Measurements from ENCODE around the gene BRI3. TPM values are rescaled to one million over a fixed set of nuclear protein-coding genes. Genes with fewer than 3 reads are reported as not detected.

BRI3 gene
- total RNA-seq, 1 donor from 2014 or later, result 344 TPM

DNA sequence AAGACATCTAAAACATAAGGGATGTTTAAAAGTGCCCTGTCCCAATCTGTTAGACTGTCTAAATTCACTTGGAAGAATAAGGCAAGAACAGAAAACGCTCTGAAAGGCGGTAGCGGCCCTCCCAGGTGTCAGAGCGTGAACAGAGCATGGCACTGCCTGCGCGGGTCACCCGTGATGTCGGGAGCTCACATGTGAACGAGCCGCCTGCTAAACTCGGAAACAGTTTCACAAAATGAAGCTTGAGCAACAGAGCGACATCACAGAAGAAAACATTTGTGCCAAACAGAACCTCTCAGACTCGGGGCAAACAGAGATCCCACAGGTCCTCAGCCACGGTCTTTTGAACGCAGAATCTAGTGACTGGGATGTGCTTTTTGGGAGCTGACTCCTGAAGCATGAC lies 12.8 kb downstream of the BRI3 start:
- H3K36me3 Mint-ChIP-seq (ENCODE audit: unreplicated experiment), result peaks cover 20% of the 10 kb centered on the region
- H3K27me3 Mint-ChIP-seq (ENCODE audit: unreplicated experiment), result no peaks in the 10 kb centered on the region
- H3K9me3 Mint-ChIP-seq (ENCODE audit: unreplicated experiment), result no peaks in the 10 kb centered on the region
- H3K4me1 Mint-ChIP-seq (ENCODE audit: unreplicated experiment), result peaks cover 19% of the 10 kb centered on the region
- peak overlapping the region; percentile 27 for H3K27ac Mint-ChIP-seq (ENCODE audit: unreplicated experiment)
- TF ChIP-seq, protein P1, sequence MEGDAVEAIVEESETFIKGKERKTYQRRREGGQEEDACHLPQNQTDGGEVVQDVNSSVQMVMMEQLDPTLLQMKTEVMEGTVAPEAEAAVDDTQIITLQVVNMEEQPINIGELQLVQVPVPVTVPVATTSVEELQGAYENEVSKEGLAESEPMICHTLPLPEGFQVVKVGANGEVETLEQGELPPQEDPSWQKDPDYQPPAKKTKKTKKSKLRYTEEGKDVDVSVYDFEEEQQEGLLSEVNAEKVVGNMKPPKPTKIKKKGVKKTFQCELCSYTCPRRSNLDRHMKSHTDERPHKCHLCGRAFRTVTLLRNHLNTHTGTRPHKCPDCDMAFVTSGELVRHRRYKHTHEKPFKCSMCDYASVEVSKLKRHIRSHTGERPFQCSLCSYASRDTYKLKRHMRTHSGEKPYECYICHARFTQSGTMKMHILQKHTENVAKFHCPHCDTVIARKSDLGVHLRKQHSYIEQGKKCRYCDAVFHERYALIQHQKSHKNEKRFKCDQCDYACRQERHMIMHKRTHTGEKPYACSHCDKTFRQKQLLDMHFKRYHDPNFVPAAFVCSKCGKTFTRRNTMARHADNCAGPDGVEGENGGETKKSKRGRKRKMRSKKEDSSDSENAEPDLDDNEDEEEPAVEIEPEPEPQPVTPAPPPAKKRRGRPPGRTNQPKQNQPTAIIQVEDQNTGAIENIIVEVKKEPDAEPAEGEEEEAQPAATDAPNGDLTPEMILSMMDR (IDR thresholded peaks at IDR 0.05), result no peak
- no peak for DNase-seq (ENCODE audit: extremely low spot score, unreplicated experiment)
- H3K4me3 Mint-ChIP-seq (ENCODE audit: unreplicated experiment), result no peak overlapping the region

DNA sequence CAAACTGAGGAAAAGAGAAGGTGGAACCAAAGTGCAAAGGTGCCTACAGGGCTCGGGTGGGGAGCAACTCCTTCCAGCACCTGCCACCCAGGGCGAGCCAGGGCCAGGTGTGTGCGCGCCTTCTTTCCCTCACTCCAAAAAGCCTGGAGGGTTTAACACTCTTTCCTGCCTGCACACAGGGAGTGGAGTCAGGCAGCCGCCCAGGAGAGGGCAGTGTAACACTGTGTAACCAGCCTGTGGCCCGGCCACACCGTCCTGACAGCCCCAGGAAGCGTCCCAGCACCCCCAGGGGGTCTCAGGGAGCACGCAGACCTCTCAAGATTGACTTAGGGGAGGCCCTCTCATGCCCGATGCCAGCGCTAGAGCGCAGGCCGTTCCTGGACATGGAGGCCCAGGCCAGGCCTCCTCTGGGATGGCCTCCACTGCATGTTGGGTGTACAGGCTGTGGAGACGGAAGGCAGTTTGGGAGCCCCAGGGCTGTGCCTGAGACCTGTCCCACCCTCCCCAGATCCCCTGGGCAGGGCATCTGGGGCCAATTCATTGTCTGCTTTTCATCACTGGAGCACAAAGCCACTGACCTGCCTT lies 13.4 kb downstream of the BRI3 start:
- peaks cover 19% of the 10 kb centered on the region for H3K4me1 Mint-ChIP-seq (ENCODE audit: unreplicated experiment)
- no peaks in the 10 kb centered on the region for H3K27me3 Mint-ChIP-seq (ENCODE audit: unreplicated experiment)
- no peaks in the 10 kb centered on the region for H3K9me3 Mint-ChIP-seq (ENCODE audit: unreplicated experiment)
- H3K36me3 Mint-ChIP-seq (ENCODE audit: unreplicated experiment), result peaks cover 20% of the 10 kb centered on the region
- TF ChIP-seq, protein P1 (IDR thresholded peaks at IDR 0.05), result peak; percentile 80
- peak overlapping the region; percentile 41 for H3K27ac Mint-ChIP-seq (ENCODE audit: unreplicated experiment)
- H3K4me3 Mint-ChIP-seq (ENCODE audit: unreplicated experiment), result no peak overlapping the region
- DNase-seq (ENCODE audit: extremely low spot score, unreplicated experiment), result no peak

GRCh38 chr7:98295467-98296192 lies 14.1 kb downstream of the BRI3 start:
- Mint-ChIP-seq H3K4me1 (ENCODE audit: unreplicated experiment) (peaks cover 19% of the 10 kb centered on the region), H3K9me3 (ENCODE audit: unreplicated experiment) (no peaks in the 10 kb centered on the region), H3K27me3 (ENCODE audit: unreplicated experiment) (no peaks in the 10 kb centered on the region), H3K4me3 (ENCODE audit: unreplicated experiment) (no peak overlapping the region), H3K36me3 (ENCODE audit: unreplicated experiment) (peaks cover 20% of the 10 kb centered on the region), H3K27ac (ENCODE audit: unreplicated experiment) (peak overlapping the region; percentile 41)
- TF ChIP-seq, protein P1 (IDR thresholded peaks at IDR 0.05), result no peak
- no peak for DNase-seq (ENCODE audit: extremely low spot score, unreplicated experiment)

- H3K36me3 Mint-ChIP-seq (ENCODE audit: unreplicated experiment), result peaks cover 23% of the 10 kb centered on the region
- no peaks in the 10 kb centered on the region for H3K9me3 Mint-ChIP-seq (ENCODE audit: unreplicated experiment)
- H3K27ac Mint-ChIP-seq (ENCODE audit: unreplicated experiment), result peak overlapping the region; percentile 44
- H3K4me1 Mint-ChIP-seq (ENCODE audit: unreplicated experiment), result peaks cover 17% of the 10 kb centered on the region
- TF ChIP-seq, protein P1 (IDR thresholded peaks at IDR 0.05), result no peak
- H3K4me3 Mint-ChIP-seq (ENCODE audit: unreplicated experiment), result no peak overlapping the region
- H3K27me3 Mint-ChIP-seq (ENCODE audit: unreplicated experiment), result no peaks in the 10 kb centered on the region
- DNase-seq (ENCODE audit: extremely low spot score, unreplicated experiment), result no peak
Observed at GRCh38 chr7:98296833-98297232, 15.3 kb downstream of the BRI3 start.

- no peak overlapping the region for H3K27ac Mint-ChIP-seq (ENCODE audit: unreplicated experiment)
- TF ChIP-seq, protein P1 (IDR thresholded peaks at IDR 0.05), result no peak
- H3K4me3 Mint-ChIP-seq (ENCODE audit: unreplicated experiment), result no peak overlapping the region
- no peaks in the 10 kb centered on the region for H3K27me3 Mint-ChIP-seq (ENCODE audit: unreplicated experiment)
- peaks cover 27% of the 10 kb centered on the region for H3K36me3 Mint-ChIP-seq (ENCODE audit: unreplicated experiment)
- H3K9me3 Mint-ChIP-seq (ENCODE audit: unreplicated experiment), result no peaks in the 10 kb centered on the region
- peaks cover 17% of the 10 kb centered on the region for H3K4me1 Mint-ChIP-seq (ENCODE audit: unreplicated experiment)
- DNase-seq (ENCODE audit: extremely low spot score, unreplicated experiment), result no peak
Observed at GRCh38 chr7:98297626-98298286, 16.3 kb downstream of the BRI3 start.

Data from osteocyte (in vitro differentiated cells).